GM12874 (cell line): ENCODE results near the gene RBM22.

Experiments
- CTCF ChIP-seq: IDR thresholded peaks from 2 replicates; pipeline ENCODE4 v1.5.1; 2011; ENCODE audit warnings: low read depth, mild to moderate bottlenecking, control low read depth, low read length, moderate library complexity; ENCODE audit not compliant: insufficient read depth

RBM22 gene

GRCh38 chr5:150700594-150701377 lies at the start of gene RBM22:
Gene RBM22, minus strand, starts transcription at chr5:150701062. Its CDS starts 77 bp downstream, at chr5:150700985.
- TF ChIP-seq CTCF = peak; percentile 66

GRCh38 chr5:150750469-150750868 lies 49.6 kb upstream of the RBM22 start:
- TF ChIP-seq CTCF = no peak

DNA sequence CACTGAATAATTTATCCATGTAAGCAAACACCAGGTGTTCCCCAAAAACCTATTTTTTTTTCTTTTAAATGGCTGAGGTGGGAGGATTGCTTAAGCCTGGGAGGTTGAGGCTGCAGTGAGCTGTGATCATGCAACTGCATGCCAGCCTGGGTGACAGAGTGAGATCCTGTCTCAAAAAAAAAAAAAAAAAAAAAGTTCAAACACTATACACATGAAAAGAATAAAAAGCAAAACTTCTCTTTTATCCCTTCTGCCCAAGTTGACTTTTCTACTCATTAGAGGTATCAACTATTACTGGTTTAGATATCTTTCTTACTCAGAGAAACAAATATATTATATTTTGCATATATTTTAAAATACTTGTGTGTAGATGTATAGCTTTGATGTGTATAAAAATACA lies 40.1 kb upstream of the RBM22 start:
- no peak for TF ChIP-seq CTCF

DNA sequence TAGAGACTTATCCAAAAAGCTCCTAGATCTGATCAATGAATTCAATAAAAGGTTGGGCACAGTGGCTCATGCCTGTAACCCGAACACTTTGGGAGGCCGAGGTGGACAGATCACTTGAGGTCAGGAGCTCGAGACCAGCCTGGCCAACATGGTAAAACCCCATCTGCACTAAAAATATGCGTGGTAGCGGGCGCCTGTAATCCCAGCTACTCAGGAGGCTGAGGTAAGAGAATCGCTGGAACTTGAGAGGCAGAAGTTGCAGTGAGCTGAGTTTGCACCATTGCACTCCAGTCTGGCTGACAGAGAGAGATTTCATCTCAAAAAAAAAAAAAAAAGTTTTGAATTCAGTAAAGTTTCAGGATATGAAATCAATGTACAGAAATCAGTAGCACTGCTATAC lies 38.0 kb upstream of the RBM22 start:
- no peak for TF ChIP-seq CTCF

DNA sequence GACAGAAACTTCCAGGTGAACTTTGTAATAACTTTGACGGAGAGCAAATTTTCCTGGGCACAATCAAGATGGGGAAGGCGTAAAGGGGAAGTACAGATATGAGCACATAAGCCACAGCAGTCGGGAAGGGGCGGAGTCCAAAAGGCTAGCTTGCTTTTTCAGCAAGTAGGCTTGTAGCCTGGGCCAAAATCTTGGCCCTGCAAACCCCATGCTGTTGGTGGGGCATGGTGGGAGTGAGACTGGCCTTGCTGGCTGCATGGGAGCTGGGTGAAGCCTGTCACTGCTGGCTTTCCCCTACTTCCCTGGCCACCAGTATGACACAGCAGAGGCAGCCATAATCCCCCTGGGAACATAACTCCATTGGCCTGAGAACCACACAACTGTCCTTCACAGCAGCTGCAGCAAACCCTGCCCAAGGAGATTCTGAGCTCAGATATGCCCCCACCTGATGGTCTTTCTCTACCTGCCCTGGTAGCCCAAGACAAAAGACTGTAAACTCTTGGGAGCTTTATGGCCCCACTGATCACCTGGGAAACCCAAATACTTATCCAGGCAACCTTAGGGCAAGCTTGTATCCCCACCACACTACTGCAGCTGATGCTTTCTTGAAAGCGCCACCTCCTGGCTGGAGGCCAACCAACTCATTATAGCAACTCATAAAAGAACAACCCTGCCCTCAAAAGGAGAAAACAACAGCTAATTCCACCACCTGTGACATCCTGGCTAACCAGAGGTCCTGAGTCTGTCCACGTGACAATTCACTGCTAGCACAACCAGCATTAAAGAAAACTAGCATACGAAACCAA lies 33.9 kb upstream of the RBM22 start:
- TF ChIP-seq CTCF = no peak

DNA sequence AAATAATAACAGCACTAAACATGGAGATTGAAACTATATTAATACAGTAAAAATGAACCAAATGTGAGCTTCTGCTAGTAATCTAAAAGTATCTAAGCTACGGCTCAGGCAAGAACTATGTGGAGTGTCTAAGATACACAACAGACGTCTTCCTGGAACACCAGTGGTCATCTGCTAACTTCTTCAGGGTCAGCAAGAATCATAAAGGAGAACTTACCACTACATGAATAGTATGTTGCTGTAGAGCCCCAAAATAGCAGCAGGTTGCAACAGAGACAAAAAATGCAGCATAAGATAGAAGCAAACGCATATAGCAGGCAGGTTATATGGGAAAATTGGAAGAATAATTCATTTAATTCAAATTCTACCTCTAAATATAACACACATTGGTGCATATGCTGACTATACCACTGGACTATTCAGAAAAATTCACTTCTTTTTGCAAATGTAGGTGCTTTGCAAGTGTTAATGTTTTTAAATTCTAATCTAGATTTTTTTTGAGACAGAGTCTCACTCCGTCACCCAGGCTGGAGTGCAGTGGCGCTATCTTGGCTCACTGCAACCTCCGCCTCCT lies 30.9 kb upstream of the RBM22 start:
- TF ChIP-seq CTCF = no peak

DNA sequence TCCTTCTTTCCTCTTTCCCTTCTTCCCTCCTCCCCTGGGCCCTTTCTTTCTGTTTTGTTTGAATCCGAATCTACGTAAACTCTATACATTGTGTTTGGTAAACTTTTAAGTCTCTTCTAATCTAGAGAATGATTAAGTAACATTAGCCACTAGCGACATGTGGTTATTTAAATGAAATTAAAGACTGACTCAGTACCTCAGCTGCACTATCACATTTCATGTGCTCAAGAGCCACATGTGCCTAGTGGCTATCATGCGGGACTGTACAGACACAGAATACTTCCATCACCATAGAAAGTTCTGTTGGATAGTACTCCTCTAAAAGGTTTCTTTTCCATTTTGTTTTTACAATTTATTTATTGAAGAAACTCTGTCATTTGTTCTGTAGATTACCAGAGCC lies 29.0 kb upstream of the RBM22 start:
- TF ChIP-seq CTCF = no peak
